T follicular helper cell (primary cell): ENCODE data around the gene PDGFA.

Source experiments
- DNase-seq: peaks from one replicate; pipeline ENCODE4 v3.0.0-alpha.2; 2020; ENCODE audit warnings: low read depth

Gene PDGFA

GRCh38 chr7:536231-536630 is 16.6 kb upstream of the PDGFA start:
- no peak for DNase-seq

GRCh38 chr7:534959-535358 is 15.3 kb upstream of the PDGFA start:
- DNase-seq: no peak

- no peak for DNase-seq
Measured at GRCh38 chr7:534075-534474, 14.4 kb upstream of the PDGFA start.

GRCh38 chr7:533266-533665 is 13.6 kb upstream of the PDGFA start:
- DNase-seq: no peak

- DNase-seq: no peak
Measured at GRCh38 chr7:532379-533143, 12.9 kb upstream of the PDGFA start.

- DNase-seq: no peak
Measured at GRCh38 chr7:531777-532176, 12.1 kb upstream of the PDGFA start.

- DNase-seq: no peak
Measured at GRCh38 chr7:528451-528850, 8.8 kb upstream of the PDGFA start.

- no peak for DNase-seq
Measured at GRCh38 chr7:527723-528122, 8.1 kb upstream of the PDGFA start.

GRCh38 chr7:526460-527034 is 6.9 kb upstream of the PDGFA start:
- DNase-seq: no peak

- no peak for DNase-seq
Measured at GRCh38 chr7:525740-526139, 6.1 kb upstream of the PDGFA start.

GRCh38 chr7:524800-525199 is 5.2 kb upstream of the PDGFA start:
- no peak for DNase-seq

GRCh38 chr7:523347-524336 is 4.0 kb upstream of the PDGFA start:
- DNase-seq: no peak

GRCh38 chr7:522951-523314 is 3.3 kb upstream of the PDGFA start:
- DNase-seq: no peak

- DNase-seq: no peak
Measured at GRCh38 chr7:522071-522950, 2.7 kb upstream of the PDGFA start.

GRCh38 chr7:521221-522070 is 1.8 kb upstream of the PDGFA start:
- no peak for DNase-seq

- DNase-seq: no peak
Measured at GRCh38 chr7:520503-521161, 986 bp upstream of the PDGFA start.

GRCh38 chr7:518630-519483 is 789 bp downstream of the PDGFA start:
- no peak for DNase-seq

- DNase-seq: no peak
Measured at GRCh38 chr7:517774-518629, 1.6 kb downstream of the PDGFA start.
